ENCODE measurements around the gene UQCC2.

UQCC2 gene

GRCh38 chr6:33683576-33684427 is 27.7 kb downstream of the UQCC2 start:
- no peak overlapping the region for H3K4me3 ChIP-seq (ENCODE audit: low read depth, low read length)
- TF ChIP-seq, protein P1, sequence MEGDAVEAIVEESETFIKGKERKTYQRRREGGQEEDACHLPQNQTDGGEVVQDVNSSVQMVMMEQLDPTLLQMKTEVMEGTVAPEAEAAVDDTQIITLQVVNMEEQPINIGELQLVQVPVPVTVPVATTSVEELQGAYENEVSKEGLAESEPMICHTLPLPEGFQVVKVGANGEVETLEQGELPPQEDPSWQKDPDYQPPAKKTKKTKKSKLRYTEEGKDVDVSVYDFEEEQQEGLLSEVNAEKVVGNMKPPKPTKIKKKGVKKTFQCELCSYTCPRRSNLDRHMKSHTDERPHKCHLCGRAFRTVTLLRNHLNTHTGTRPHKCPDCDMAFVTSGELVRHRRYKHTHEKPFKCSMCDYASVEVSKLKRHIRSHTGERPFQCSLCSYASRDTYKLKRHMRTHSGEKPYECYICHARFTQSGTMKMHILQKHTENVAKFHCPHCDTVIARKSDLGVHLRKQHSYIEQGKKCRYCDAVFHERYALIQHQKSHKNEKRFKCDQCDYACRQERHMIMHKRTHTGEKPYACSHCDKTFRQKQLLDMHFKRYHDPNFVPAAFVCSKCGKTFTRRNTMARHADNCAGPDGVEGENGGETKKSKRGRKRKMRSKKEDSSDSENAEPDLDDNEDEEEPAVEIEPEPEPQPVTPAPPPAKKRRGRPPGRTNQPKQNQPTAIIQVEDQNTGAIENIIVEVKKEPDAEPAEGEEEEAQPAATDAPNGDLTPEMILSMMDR (IDR thresholded peaks at IDR 0.05; ENCODE audit: insufficient read depth, low read depth, low read length, missing control alignments), result no peak
- no peak for DNase-seq (ENCODE audit: low read depth)

GRCh38 chr6:33683051-33683571 is 28.4 kb downstream of the UQCC2 start:
- TF ChIP-seq, protein P1 (IDR thresholded peaks at IDR 0.05; ENCODE audit: insufficient read depth, low read depth, low read length, missing control alignments), result no peak
- no peak for DNase-seq (ENCODE audit: low read depth)
- no peak overlapping the region for H3K4me3 ChIP-seq (ENCODE audit: low read depth, low read length)

- no peak for DNase-seq (ENCODE audit: low read depth)
- H3K4me3 ChIP-seq (ENCODE audit: low read depth, low read length), result no peak overlapping the region
- TF ChIP-seq, protein P1 (IDR thresholded peaks at IDR 0.05; ENCODE audit: insufficient read depth, low read depth, low read length, missing control alignments), result no peak
These were observed 29.2 kb downstream of the UQCC2 start for GRCh38 chr6:33682341-33682740.

GRCh38 chr6:33679761-33680160 is 31.7 kb downstream of the UQCC2 start:
- H3K4me3 ChIP-seq (ENCODE audit: low read depth, low read length), result no peak overlapping the region
- TF ChIP-seq, protein P1 (IDR thresholded peaks at IDR 0.05; ENCODE audit: insufficient read depth, low read depth, low read length, missing control alignments), result no peak
- DNase-seq (ENCODE audit: low read depth), result no peak

GRCh38 chr6:33678932-33679490 is 32.5 kb downstream of the UQCC2 start:
- no peak overlapping the region for H3K4me3 ChIP-seq (ENCODE audit: low read depth, low read length)
- TF ChIP-seq, protein P1 (IDR thresholded peaks at IDR 0.05; ENCODE audit: insufficient read depth, low read depth, low read length, missing control alignments), result no peak
- DNase-seq (ENCODE audit: low read depth), result no peak

- no peak overlapping the region for H3K4me3 ChIP-seq (ENCODE audit: low read depth, low read length)
- TF ChIP-seq, protein P1 (IDR thresholded peaks at IDR 0.05; ENCODE audit: insufficient read depth, low read depth, low read length, missing control alignments), result no peak
- no peak for DNase-seq (ENCODE audit: low read depth)
These were observed 33.1 kb downstream of the UQCC2 start for GRCh38 chr6:33678233-33678931.

Data from GM12865 (cell line).